GM12865 (cell line): ENCODE results near the gene LMTK3.

ENCODE experiments used
- DNase-seq: peaks from one replicate; pipeline ENCODE4 v3.0.0; 2010; ENCODE audit warnings: low read depth
- H3K4me3 ChIP-seq: 2 replicates; pipeline ENCODE4 v1.5.1; 2011; ENCODE audit warnings: mild to moderate bottlenecking, low read depth, low read length, control low read depth
- TF ChIP-seq, protein P1 (sequence below): IDR thresholded peaks from 2 replicates; pipeline ENCODE4 v1.5.1; 2011; ENCODE audit warnings: low read length, control low read depth, low read depth, inconsistent platforms; ENCODE audit not compliant: insufficient read depth; ENCODE audit errors: missing control alignments

Gene LMTK3

DNA sequence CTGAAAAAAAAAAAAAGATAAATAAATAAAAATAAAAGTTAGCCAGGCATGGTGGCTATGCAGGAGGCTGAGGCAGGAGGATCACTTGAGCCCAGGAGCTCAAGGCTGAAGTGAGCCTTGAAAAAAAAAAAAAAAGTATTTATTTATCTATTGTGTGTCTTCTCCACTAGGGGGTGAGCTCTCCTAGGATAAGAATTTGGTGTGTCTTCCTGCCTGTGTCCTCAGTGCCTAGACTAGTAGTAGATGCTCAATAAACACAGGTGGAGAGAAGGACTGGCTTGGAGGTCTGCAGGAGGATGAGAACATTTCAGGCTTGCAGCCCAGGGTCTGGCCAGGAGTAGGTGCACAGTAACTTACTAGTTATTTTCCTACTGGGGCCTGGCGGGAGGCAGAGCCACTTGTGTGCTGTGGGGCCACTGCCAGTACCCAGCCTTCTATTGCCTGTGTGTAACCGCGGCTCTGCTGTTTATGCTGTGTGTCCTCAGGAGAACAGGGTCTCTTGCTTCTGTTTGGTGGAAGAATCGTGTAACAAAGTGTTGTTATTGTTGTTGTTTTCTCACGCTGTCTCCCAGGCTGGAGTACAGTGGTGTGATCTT lies 5.4 kb downstream of the LMTK3 start:
- TF ChIP-seq, protein P1, sequence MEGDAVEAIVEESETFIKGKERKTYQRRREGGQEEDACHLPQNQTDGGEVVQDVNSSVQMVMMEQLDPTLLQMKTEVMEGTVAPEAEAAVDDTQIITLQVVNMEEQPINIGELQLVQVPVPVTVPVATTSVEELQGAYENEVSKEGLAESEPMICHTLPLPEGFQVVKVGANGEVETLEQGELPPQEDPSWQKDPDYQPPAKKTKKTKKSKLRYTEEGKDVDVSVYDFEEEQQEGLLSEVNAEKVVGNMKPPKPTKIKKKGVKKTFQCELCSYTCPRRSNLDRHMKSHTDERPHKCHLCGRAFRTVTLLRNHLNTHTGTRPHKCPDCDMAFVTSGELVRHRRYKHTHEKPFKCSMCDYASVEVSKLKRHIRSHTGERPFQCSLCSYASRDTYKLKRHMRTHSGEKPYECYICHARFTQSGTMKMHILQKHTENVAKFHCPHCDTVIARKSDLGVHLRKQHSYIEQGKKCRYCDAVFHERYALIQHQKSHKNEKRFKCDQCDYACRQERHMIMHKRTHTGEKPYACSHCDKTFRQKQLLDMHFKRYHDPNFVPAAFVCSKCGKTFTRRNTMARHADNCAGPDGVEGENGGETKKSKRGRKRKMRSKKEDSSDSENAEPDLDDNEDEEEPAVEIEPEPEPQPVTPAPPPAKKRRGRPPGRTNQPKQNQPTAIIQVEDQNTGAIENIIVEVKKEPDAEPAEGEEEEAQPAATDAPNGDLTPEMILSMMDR, result peak; percentile 43
- DNase-seq, result peak; percentile 65
- H3K4me3 ChIP-seq, result no peak overlapping the region

DNA sequence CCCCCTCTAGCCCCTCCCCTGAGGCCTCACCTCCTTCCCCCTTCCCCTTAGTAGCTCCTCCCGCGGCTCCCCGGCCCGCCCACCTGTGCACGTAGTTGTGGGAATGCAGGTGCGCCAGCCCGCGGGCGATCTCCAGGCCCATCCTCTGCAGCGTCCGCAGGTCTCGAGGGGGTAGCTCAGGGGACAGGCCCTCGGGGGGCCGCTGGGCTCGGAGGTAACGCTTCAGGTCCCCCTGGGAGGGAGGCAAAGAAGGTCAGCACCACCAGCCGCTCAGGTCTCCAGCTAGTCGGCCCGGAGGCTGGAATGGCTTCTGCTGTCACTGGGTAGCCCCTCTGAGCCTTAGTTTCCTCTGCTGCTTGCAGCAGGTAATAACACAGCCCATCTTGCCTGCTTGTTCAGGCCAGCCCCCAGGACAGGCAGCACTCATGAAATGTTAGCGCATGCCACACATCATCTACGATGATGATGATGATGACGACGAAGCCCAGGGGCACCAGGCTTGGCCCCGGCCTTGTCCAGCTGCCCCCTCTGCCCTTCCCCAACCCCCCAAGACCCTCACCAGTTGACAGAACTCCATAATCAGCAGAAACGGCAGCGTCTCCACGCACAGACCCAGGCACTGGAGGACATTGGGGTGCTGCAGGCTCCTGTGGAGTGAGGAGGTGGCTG lies 9.2 kb downstream of the LMTK3 start:
- H3K4me3 ChIP-seq, result no peak overlapping the region
- TF ChIP-seq, protein P1, result no peak
- DNase-seq, result no peak

DNA sequence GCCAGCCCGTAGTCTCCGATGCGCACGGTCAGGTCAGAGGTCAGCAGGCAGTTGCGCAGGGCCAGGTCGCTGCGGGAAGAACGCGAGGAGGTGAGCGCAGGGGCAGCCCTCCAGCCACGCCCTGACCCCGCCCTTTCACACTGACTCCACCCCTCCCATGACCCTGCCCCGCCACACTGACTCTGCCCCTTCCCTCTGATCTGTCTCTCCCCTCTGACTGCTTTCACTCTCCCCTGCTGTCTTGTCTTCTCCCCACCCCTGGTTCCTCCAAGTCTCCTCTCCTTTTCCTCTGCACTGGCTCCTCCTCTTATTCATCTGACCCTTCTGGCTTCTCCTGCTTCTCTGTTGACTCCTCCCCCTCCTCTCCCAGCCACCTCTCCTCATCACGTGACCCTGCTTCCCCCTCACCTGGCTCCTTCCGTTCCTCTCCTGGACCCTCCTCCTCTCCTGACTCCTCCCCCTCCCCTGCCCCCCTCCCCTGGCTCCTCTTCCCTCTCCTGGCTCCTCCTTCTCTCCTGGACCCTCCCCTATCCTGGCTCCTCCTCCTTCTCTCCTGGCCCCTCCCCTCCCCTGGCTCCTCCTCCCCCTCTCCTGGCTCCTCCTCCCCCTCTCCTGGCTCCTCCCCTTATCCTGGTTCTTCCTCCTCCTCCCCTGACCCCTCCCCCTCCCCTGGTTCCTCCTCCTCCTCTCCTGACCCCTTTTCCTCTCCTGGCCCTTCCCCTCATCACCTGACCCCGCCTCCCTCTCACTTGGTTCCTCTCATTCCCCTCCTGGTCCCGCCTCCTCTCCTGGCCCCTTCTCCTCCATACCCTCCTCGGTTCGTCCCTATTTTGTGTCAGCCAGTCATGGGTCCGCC lies 9.9 kb downstream of the LMTK3 start:
- TF ChIP-seq, protein P1, result no peak
- DNase-seq, result peak; percentile 69
- no peak overlapping the region for H3K4me3 ChIP-seq

DNA sequence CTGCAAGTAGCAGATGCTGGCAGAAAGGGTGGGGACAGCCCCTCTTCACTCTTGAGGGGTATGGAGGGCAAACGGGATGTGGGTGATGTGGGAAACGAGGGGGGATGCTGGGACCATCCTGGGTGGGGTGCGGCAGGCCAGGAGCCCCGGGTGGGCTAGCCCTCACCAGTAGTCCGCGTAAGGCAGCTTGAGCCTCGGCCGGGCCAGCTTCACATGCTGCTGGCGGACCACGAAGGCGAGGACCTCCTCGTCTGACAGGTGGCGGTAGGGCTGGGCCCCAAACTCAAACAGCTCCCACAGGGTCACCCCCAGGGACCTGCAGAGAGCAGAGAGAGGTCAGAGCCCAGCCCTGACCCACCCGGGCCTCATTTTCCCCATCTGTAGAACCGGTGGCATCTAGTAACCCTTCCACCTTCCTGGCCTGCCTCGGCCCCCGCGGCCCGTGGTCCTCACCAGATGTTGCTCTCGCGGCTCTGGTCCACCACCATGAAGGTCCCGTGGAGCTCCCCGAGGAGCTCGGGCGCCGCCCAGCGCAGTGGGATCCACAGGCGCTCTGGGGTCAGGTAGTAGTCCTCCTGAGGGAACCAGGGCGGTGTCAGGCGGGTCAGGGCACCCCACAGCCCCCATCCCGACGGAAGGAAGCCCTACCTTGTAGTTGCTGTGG lies 10.7 kb downstream of the LMTK3 start:
- DNase-seq, result no peak
- no peak overlapping the region for H3K4me3 ChIP-seq
- TF ChIP-seq, protein P1, result no peak

GRCh38 chr19:48499316-48500090 lies 12.1 kb downstream of the LMTK3 start:
- no peak overlapping the region for H3K4me3 ChIP-seq
- DNase-seq, result no peak
- TF ChIP-seq, protein P1, result no peak
